H1 (cell line): ENCODE results near the gene APP. TPM values are rescaled to one million over a fixed set of nuclear protein-coding genes. Genes with fewer than 3 reads are reported as not detected.

ENCODE experiments used
- ASH2L ChIP-seq: fragments of 200-600, 300-600 bp; sonication (generic); IDR thresholded peaks from one replicate; pipeline ENCODE4 v1.7.1; 2017; ENCODE audit warnings: low read length
- CHD7 ChIP-seq: fragments of 300-600 bp; sonication (generic); IDR thresholded peaks from 2 replicates; pipeline ENCODE4 v1.7.1; 2012; ENCODE audit warnings: low read length, moderate library complexity, mild to moderate bottlenecking, inconsistent platforms; ENCODE audit not compliant: insufficient replicate concordance
- polyA plus RNA-seq, 7 experiments: library from polyadenylated mRNA; depleted of rRNA in 3 of 7; stranded (reverse) in 5 of 7; unstranded in 2 of 7; fragments of >200 nt in 5 of 7; fragments of 200-250 nt in 2 of 7; gene quantifications; 1 replicate in 5 of 7; 2 replicates in 1 of 7; 4 replicates in 1 of 7; pipeline versions ENCODE4 v1.2.1 to v1.2.3, GENCODE V29; 2011 to 2013; ENCODE audit warnings: missing spikeins in 2 of 7, mixed read lengths in 2 of 7
- total RNA-seq: library from RNA; stranded (reverse); fragmentation: NEBNext Ultra II Directional; extraction: Animal tissue kit (Norgen Biotek cat#: 25700); gene quantifications from 2 replicates; pipeline ENCODE4 v1.2.1, GENCODE V29; 2021

The APP gene
- total and polyA plus RNA-seq, 2 of the 8 experiments (the other 6 are each of a cell fraction or from before 2014, with no cell fraction given): 375 to 551 TPM

DNA sequence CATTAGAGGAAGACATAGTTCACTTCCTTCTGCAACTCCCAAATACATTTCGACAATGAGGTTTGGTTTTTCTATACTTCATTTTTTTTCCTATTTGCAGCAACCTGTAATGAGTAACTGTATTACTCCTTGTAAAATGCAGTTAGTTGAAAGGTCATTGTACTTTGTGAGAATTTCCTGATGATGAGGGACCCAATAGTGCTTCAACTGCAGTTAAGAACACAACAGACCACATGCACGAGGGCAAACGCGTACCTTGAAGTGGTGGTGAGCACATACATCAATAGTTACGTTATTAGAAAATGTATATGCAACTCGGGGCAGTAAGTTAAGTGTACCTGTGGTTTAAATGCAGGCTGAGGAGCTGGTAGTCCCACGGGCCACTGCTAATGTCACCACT lies 264.0 kb downstream of the APP start (continued):
- no peak for TF ChIP-seq CHD7
- no peak for TF ChIP-seq ASH2L
